HTR-8/SVneo (cell line): ENCODE measurements around the gene PHYHIPL.
"Not testable (repeated sequence)": the region's sequence is repeated elsewhere in the genome, so short reads cannot be mapped to it uniquely, and the experiment has no call there.

ENCODE experiments used
- DNase-seq: peaks from one replicate; pipeline ENCODE4 v3.0.0; 2011; ENCODE audit warnings: low spot score, mixed read lengths; ENCODE audit not compliant: insufficient read length
- FAIRE-seq: peaks from 2 replicates; lab custom pipeline; 2011; peaks lifted over from hg19 to GRCh38; lab: Jason Lieb, UNC

PHYHIPL gene

GRCh38 chr10:59181668-59182067, 5.2 kb downstream of the PHYHIPL start:
- DNase-seq (peak; percentile 23), FAIRE-seq (no peak)

DNA sequence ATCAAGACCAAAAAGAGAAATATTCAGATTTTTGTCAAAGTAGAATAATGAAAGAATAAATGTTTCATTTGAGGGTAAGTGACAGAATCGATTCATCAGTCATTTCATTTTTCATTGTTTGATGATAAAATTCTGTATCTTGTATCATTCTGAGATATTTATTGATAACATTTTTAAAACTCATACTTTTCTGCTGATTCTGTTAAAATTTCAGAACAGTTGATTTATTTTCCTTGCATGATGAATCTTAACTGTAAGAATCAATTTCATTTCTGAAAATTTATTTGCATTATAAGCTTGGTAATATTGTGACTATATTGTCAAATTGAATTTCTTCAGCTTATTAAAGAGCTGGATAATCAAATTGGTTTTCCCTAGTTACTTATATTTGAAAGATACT, 13.9 kb downstream of the PHYHIPL start:
- FAIRE-seq (no peak), DNase-seq (no peak)

GRCh38 chr10:59206204-59206720, 29.8 kb downstream of the PHYHIPL start:
- FAIRE-seq: no peak
- DNase-seq: no peak

GRCh38 chr10:59212301-59212798, 35.9 kb downstream of the PHYHIPL start:
- FAIRE-seq: no peak

GRCh38 chr10:59214160-59214559, 37.7 kb downstream of the PHYHIPL start:
- DNase-seq: no peak
- FAIRE-seq: no peak

More at GRCh38 chr10:59212301-59212798, 35.9 kb downstream of the PHYHIPL start:
- no peak for DNase-seq

DNA sequence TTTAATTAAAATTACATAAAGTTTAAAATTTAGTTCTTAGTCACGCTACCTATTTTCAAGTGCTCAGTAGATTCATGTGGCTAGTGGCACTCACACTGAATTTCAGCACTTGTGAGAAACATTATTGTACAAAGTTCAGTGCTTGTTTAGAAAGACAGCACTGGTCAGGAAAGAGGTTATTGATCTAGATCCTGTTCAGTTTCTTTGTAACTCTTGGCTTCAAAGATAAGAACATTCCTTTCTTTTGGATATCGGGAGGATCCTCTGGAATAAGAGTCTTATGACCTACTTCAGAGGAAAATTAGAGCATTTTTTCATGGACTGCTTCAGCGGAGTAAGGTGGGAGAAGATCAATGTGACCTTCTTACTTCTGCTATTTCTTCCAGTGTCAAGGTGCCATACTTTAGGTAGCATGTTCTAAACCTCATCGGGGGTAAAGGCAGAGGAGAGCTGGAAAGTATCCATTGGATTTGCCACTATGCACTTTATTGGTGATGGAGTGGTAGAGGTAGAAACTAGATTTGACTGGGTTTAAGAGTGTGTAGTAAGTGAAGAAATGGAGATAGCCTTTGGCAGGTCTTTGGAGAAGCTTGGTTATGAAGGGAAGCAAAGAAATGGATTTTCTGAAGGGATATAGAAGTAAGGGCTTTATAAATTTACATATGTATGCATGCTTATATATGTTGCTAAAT, 39.9 kb downstream of the PHYHIPL start:
- FAIRE-seq (no peak), DNase-seq (no peak)

DNA sequence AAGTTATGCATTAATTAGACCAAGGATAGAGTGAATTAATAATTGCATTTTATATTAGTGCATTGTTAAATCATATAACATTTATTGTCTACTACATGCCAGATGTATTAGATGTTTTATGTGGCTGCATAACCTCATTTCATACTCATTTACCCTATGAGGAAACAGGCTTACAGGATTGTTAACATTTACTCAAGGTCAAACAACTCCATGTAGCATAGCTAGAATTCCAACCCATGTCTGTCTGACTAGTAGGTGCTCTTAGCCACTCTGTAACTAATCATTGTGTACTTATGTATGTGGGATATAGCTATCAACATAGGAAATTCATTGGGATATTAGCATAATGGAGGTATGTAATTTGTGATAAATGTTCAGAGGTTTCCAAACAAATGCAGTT, 46.3 kb downstream of the PHYHIPL start:
- DNase-seq (no peak), FAIRE-seq (no peak)

GRCh38 chr10:59223597-59223996, 47.2 kb downstream of the PHYHIPL start:
- DNase-seq, FAIRE-seq: not testable (repeated sequence)

DNA sequence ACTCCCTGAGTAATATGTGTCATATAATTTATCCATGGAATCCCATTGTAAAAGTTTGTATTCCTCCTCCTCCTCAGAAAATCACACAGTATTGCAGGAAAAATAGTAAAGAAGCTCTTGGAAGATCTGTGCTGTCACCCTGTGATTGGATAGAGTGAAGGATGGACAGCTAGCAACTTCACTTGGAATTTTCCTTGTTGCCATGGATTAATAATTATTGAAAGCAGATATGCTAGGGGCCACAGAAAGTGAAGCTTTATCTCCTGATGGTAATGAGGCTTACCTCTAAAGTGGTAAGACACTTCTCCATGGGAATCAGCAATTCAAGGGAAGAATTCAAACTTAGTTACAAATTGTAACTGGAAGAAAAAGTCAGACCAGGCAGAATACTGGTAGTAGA, 48.8 kb downstream of the PHYHIPL start:
- DNase-seq: no peak
- FAIRE-seq: no peak

GRCh38 chr10:59227136-59227673, 50.8 kb downstream of the PHYHIPL start:
- no peak for FAIRE-seq

GRCh38 chr10:59229441-59229840, 53.0 kb downstream of the PHYHIPL start:
- no peak for FAIRE-seq
- DNase-seq: no peak

More at GRCh38 chr10:59227136-59227673, 50.8 kb downstream of the PHYHIPL start:
- no peak for DNase-seq

DNA sequence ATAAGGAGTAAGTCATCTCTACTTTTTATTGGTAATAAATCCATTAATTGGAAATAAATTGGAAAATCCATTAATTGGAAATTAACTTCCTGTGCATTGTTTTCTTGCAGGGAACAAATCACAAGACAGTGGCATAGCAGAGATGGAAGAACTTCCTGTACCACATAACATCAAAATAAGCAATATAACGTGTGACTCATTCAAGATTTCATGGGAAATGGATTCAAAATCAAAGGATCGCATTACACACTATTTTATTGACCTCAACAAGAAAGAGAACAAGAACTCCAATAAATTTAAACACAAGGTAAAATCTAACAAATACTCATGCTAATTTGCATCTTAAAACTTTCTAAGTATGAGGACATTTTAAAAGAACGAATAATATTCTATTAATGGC, 57.8 kb downstream of the PHYHIPL start:
- DNase-seq (no peak), FAIRE-seq (no peak)

GRCh38 chr10:59234816-59235429, 58.5 kb downstream of the PHYHIPL start:
- DNase-seq: no peak
- no peak for FAIRE-seq

DNA sequence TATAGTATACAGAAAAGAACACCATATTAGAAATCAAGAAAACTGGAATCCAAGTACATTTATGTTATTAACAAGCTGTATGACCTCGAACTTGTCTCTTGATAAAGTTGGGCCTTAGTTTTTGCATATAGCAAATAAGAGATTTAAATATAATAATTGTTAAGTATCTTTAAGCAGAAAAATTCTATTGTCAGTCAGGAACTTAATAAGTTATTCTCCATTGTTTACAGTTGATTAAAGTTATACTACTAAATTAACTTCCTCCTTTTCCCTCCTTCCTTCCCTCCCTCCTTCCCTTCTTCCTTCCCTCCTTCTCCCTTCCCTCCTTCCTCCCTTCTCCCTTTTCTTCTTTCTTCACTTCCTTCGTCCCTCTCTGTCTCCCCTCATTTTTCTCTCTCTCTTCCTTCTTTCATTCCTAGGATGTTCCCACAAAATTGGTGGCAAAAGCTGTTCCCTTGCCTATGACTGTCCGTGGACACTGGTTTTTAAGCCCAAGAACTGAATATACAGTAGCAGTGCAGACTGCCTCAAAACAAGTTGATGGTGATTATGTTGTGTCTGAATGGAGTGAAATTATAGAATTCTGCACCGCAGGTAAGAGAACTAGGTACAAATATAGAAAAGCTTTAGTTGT, 59.7 kb downstream of the PHYHIPL start:
- DNase-seq: no peak

DNA sequence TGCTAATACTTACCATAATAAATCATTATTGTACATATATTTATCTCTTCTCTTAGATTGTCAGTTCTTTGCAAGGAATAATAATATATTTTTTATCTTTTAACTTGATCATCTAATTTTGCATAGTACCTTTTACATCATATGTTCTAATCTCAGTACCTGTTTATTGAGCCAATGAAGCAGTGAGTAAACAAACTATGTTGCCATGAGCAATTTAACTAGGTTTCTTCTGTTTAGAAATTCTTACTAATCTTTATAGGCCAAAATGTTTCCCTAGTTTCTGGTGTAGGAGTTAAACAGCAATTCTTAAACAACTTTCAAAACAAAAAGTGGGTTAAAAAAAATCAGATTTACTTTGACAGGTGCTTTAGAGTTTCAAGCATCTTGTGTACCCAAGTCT, 61.3 kb downstream of the PHYHIPL start:
- no peak for FAIRE-seq
- no peak for DNase-seq

More for the DNA sequence above, 59.7 kb downstream of the PHYHIPL start:
- FAIRE-seq: no peak

- FAIRE-seq: not testable (repeated sequence)
Measured at GRCh38 chr10:59239108-59239507, 62.7 kb downstream of the PHYHIPL start.

DNA sequence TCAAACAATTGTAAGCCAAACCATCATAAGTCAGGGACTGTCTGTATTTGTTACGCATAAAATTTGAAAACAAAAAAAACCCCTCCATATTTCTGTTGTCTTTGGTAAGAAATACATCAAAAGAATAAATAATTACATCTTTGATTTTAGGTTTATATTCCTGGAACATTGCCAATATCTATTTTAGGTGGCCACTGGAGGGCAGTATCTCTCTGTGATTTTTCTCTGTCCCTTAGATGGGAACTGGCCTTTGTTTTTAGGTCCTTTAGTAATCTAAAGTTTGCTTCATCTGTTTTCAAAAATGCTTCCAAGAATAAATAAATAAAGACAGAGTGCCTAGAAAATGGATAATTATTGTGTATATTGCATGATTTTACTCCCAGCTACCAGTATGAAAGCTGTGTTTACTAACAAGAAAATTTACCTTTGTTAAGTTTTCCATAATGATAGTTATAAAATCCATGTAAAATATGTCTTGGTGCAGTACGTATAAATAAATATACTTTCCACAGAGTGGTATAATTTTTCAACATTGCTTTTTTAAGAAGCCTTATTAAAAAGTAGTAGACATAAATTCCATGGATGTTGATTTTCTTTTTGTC, 64.2 kb downstream of the PHYHIPL start:
- FAIRE-seq (no peak), DNase-seq (no peak)

More at GRCh38 chr10:59239108-59239507, 62.7 kb downstream of the PHYHIPL start:
- DNase-seq: not testable (repeated sequence)

DNA sequence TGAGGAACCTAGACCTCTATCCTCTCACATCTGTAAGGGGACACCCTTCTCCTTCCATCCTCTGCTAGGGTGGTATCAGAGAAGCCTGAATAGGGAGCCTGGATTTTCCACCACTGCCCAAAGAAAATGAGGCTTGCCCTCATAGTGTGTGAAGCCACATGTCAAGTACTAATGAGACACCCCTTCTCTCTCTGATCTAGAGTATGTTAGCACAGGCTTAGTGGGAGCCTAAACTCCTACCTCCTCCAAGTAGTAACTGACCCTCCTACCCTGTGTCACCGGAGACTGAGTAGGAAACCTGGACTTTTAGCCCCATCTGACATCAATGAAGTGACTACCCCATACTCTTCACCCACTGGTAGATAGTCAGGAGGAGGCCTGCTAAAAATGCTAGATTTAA, 65.6 kb downstream of the PHYHIPL start:
- FAIRE-seq (no peak), DNase-seq (no peak)

GRCh38 chr10:59242991-59243390, 66.5 kb downstream of the PHYHIPL start:
- FAIRE-seq (no peak), DNase-seq (no peak)

- FAIRE-seq: no peak
Measured at GRCh38 chr10:59243611-59244195, 67.3 kb downstream of the PHYHIPL start.

More at GRCh38 chr10:59243611-59244195, 67.3 kb downstream of the PHYHIPL start:
- DNase-seq: no peak
